Colonic mucosa (tissue), 4 donors: ENCODE results near the gene GTPBP4. TPM values are rescaled to one million over a fixed set of nuclear protein-coding genes. Genes with fewer than 3 reads are reported as not detected.

ENCODE experiments used
- DNase-seq: peaks from one replicate; pipeline ENCODE4 v3.0.0-alpha.2; 2020
- H3K27ac ChIP-seq: fragments of 200-600 bp; one replicate; pipeline ENCODE4 v1.8.0; 2021
- H3K27me3 ChIP-seq: fragments of 200-600 bp; one replicate; pipeline ENCODE4 v1.8.0; 2021
- H3K36me3 ChIP-seq: fragments of 200-600 bp; one replicate; pipeline ENCODE4 v1.8.0; 2021
- H3K4me1 ChIP-seq: fragments of 200-600 bp; one replicate; pipeline ENCODE4 v1.8.0; 2021; ENCODE audit warnings: mild to moderate bottlenecking
- H3K4me3 ChIP-seq: fragments of 200-600 bp; one replicate; pipeline ENCODE4 v1.8.0; 2021
- H3K9ac ChIP-seq, 2 donors: one replicate each; pipeline ENCODE4 v1.7.0; 2013; ENCODE audit warnings: control low read depth in 2 of 2, low read depth in 2 of 2, low read length in 2 of 2
- H3K9me3 ChIP-seq: fragments of 200-600 bp; one replicate; pipeline ENCODE4 v1.8.0; 2021
- intact Hi-C: fragments of 100-400 bp; cut with DNase I; formaldehyde crosslinking; loops from one replicate; pipeline ENCODE4 v1.14.1; 2022
- total RNA-seq, 2 donors: library from RNA; stranded (reverse); fragmentation: NEBNext Ultra II Directional in 1 of 2; extraction: Animal tissue kit (Norgen Biotek cat#: 25700) in 1 of 2; gene quantifications; one replicate each; pipeline ENCODE4 v1.2.1, GENCODE V29; 2021
- TF ChIP-seq, protein P1 (sequence below): fragments of 200-600 bp; IDR thresholded peaks from one replicate; pipeline ENCODE4 v1.8.0; 2022; ENCODE audit warnings: antibody characterized with exemption, mild to moderate bottlenecking
- donor health status: healthy.
- donor health status: DM: no; HTN: no; CAD: no.
- donor health status: DM: no; HTN: no; CAD: no.

The GTPBP4 gene
- total RNA-seq, 2 donors from 2014 or later: 22.4 to 43.6 TPM

DNA sequence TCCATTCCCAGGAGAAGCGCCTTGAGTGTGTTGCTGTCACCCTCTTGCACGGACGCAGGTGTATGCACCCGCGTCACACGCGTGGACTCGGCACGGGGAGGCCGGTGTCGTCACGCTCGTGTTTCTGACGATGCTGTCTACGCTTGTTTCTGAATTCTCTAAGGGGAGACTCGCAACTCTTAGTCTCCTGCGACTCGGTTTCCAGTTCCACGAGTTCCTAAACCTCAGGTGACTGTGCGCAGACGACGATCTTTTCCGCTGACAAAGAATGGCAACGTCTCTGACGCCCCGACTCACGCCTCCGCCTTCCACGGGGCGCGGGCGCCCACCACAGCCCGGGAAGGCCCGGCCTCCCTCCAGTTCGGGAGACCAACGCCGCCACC lies 60.1 kb downstream of the GTPBP4 start:
- TF ChIP-seq, protein P1, sequence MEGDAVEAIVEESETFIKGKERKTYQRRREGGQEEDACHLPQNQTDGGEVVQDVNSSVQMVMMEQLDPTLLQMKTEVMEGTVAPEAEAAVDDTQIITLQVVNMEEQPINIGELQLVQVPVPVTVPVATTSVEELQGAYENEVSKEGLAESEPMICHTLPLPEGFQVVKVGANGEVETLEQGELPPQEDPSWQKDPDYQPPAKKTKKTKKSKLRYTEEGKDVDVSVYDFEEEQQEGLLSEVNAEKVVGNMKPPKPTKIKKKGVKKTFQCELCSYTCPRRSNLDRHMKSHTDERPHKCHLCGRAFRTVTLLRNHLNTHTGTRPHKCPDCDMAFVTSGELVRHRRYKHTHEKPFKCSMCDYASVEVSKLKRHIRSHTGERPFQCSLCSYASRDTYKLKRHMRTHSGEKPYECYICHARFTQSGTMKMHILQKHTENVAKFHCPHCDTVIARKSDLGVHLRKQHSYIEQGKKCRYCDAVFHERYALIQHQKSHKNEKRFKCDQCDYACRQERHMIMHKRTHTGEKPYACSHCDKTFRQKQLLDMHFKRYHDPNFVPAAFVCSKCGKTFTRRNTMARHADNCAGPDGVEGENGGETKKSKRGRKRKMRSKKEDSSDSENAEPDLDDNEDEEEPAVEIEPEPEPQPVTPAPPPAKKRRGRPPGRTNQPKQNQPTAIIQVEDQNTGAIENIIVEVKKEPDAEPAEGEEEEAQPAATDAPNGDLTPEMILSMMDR: no peak
- Histone ChIP-seq H3K9me3 (no peaks in the 10 kb centered on the region), H3K27ac (peak overlapping the region; percentile 99), H3K4me3 (peak overlapping the region; percentile 88), H3K36me3 (no peaks in the 10 kb centered on the region), H3K4me1 (peaks cover 3% of the 10 kb centered on the region), H3K9ac (peak overlapping the region; percentile 85 to 87), H3K27me3 (no peaks in the 10 kb centered on the region)
- DNase-seq: no peak
- intact Hi-C loops: no loop called here

DNA sequence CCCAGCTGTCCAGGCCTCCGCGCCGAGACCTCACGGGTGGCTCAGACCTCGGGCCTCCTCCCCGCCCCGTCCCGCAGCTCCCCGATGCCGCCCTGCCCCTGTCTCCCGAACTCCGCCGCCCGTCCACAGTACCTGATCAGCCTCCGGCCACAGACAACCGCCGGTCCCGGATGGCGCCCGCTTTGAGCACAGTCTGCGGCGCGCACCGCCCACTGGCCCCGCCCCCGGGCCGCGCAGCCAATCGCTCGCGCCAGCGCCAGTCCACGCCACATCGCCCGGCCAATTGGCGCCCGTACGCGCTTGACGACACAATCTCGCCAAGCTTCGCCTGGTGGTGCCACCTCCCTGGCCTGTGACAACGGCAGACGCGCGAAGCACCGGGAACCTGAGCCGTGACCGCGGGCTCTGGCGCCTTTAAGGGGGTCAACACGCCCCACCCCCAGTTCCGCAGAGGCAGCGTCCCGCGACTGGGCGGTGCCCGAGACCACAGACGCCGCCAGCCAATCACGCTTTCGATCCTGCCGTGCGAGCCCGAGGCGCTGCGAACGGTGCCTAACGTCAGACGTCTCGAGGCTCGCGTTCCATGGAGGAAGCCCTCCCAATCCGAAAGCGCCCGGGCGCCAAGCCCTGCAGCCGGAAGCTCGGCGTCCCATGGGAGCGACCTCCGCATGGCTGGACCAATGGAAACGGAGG lies 60.6 kb downstream of the GTPBP4 start, which contains the start of gene IDI1:
TSS of gene IDI1 (minus strand) at position 388 of the 693 bp plus-strand sequence. CDS start at position 272, 116 bp downstream.
- intact Hi-C loops: no loop called here
- H3K9ac ChIP-seq: peak within 1 kb of the TSS; percentile 85 to 96
- no peaks in the 10 kb centered on the region for H3K36me3 ChIP-seq
- no peaks in the 10 kb centered on the region for H3K27me3 ChIP-seq
- peaks cover 3% of the 10 kb centered on the region for H3K4me1 ChIP-seq
- H3K27ac ChIP-seq: peak within 1 kb of the TSS; percentile 99
- peak; percentile 96 for DNase-seq
- no peaks in the 10 kb centered on the region for H3K9me3 ChIP-seq
- TF ChIP-seq, protein P1: no peak
- peak within 1 kb of the TSS; percentile 88 for H3K4me3 ChIP-seq

DNA sequence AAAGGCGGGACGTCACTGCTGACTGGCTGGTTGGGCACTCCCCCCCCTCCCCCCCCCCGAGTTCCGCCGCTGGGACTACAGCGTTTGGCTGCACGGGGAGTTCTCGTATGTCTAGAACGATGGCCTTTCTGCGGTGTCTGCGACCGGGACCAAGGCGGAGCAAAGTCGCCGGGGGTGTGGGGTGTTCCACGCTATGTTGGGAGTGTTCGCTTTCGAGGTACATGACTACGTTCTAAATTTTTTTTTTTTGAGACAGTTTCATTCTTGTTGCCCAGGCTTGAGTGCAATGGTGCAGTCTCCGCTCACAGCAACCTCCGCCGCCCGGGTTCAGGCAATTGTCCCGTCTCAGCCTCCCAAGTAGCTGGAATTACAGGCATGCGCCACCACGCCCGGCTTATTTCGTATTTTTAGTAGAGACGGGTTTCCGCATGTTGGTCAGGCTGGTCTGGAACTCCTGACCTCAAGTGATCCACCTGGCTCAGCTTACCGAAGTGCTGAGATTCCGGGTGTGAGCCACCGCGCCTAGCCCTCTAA lies 61.3 kb downstream of the GTPBP4 start:
- Histone ChIP-seq H3K9me3 (no peaks in the 10 kb centered on the region), H3K4me3 (peak overlapping the region; percentile 88), H3K27ac (peak overlapping the region; percentile 99), H3K36me3 (no peaks in the 10 kb centered on the region), H3K9ac (peak overlapping the region; percentile 85 to 96), H3K4me1 (peaks cover 3% of the 10 kb centered on the region), H3K27me3 (no peaks in the 10 kb centered on the region)
- TF ChIP-seq, protein P1: no peak
- intact Hi-C loops: no loop called here
- no peak for DNase-seq

DNA sequence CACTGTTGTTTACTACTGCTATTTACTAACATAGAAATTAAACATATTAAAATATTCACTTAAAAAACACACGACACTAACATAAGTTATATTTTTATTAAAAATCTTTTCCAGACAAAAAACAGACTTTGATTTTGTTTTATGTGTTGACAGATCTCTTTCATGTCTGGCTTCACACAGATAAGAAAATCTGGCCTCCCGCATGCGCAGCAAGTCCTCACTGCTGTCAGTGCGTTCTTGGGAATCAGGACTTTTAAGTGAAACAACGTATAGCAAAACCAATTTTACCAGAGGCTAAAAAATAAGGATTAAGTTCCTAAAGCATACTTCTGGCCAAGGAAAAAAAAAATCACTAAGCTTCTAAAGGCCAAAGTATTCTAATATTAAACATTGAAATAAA lies 61.9 kb downstream of the GTPBP4 start:
- Histone ChIP-seq H3K9me3 (no peaks in the 10 kb centered on the region), H3K36me3 (no peaks in the 10 kb centered on the region), H3K4me3 (peak overlapping the region; percentile 88), H3K4me1 (peaks cover 8% of the 10 kb centered on the region), H3K9ac (no peak overlapping the region), H3K27ac (peak overlapping the region; percentile 99), H3K27me3 (no peaks in the 10 kb centered on the region)
- DNase-seq: peak; percentile 50
- TF ChIP-seq, protein P1: no peak
- intact Hi-C loops: loop anchor here (10.0 kb wide), 1 partner anchor 115 kb away; the partner anchor contains the start of gene LARP4B

DNA sequence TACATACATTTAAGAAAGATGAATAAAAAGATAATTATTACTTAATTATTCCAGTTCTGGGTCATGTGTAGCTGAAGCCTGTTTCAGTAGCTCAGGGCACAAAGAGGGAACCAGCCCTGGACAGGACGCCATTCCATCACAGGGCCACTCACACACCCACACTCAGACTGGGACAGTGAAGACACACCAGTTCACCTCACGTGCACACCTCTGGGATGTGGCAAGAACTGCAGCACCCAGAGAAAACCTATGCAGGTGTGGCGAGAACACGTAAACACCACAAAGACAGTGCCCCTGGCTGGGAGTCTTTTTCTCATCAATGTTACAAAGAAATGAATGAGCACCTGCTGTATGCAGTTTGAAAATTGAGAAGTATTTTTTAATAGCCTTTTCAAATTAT lies 62.3 kb downstream of the GTPBP4 start:
- peak overlapping the region; percentile 88 for H3K4me3 ChIP-seq
- intact Hi-C loops: loop anchor here (10.0 kb wide), 1 partner anchor 116 kb away; the partner anchor contains the start of gene LARP4B
- no peak overlapping the region for H3K9ac ChIP-seq

More for the DNA sequence above, 62.3 kb downstream of the GTPBP4 start:
- Histone ChIP-seq H3K36me3 (no peaks in the 10 kb centered on the region), H3K9me3 (no peaks in the 10 kb centered on the region), H3K27me3 (no peaks in the 10 kb centered on the region), H3K4me1 (peaks cover 9% of the 10 kb centered on the region), H3K27ac (peak overlapping the region; percentile 99)
- peak; percentile 70 for DNase-seq
- TF ChIP-seq, protein P1: no peak
